Esophagus (tissue), 2 donors: Measurements from ENCODE around the gene HOXA9. TPM values are rescaled to one million over a fixed set of nuclear protein-coding genes. Genes with fewer than 3 reads are reported as not detected.
A peak's percentile ranks its signal among the peaks of the same experiment; 100 is the strongest.

Experiments used
- H3K27ac ChIP-seq, 2 donors: one replicate each; pipeline ENCODE4 v1.5.1; 2013; ENCODE audit warnings: low read depth in 2 of 2, mild to moderate bottlenecking in 2 of 2, inconsistent platforms in 1 of 2, low read length in 1 of 2, moderate library complexity in 1 of 2
- H3K27me3 ChIP-seq, 2 donors: one replicate each; pipeline ENCODE4 v1.6.1; 2013; ENCODE audit warnings: low read length in 2 of 2, control low read depth in 1 of 2, mild to moderate bottlenecking in 1 of 2; ENCODE audit not compliant: insufficient read depth in 2 of 2, control insufficient read depth in 1 of 2
- H3K36me3 ChIP-seq, 2 donors: one replicate each; pipeline ENCODE4 v1.6.1; 2013; ENCODE audit warnings: low read length in 1 of 2; ENCODE audit not compliant: control insufficient read depth in 2 of 2, insufficient read depth in 2 of 2
- H3K4me1 ChIP-seq, 2 donors: one replicate each; pipeline ENCODE4 v1.6.1; 2013; ENCODE audit warnings: low read length in 1 of 2; ENCODE audit not compliant: control insufficient read depth in 2 of 2, insufficient read depth in 2 of 2
- H3K4me3 ChIP-seq, 2 donors: one replicate each; pipeline ENCODE4 v1.5.1; 2013; ENCODE audit warnings: low read length in 2 of 2, mild to moderate bottlenecking in 2 of 2, low read depth in 1 of 2, moderate library complexity in 1 of 2
- H3K9me3 ChIP-seq, 2 donors: one replicate each; pipeline ENCODE4 v1.6.1; 2013; ENCODE audit warnings: mild to moderate bottlenecking in 2 of 2, low read depth in 1 of 2, low read length in 1 of 2, moderate library complexity in 1 of 2; ENCODE audit not compliant: control insufficient read depth in 2 of 2, insufficient read depth in 1 of 2
- WGBS, 2 donors: extraction: QIAGEN DNeasy Blood & Tissue Kit; methylation state at CpG; one replicate each; pipeline ENCODE4 v1.1.7; 2013; 5-methylcytosine and 5-hydroxymethylcytosine counted together
- polyA plus RNA-seq, 2 donors: library from polyadenylated mRNA; stranded (reverse); fragments of 200-250 nt; gene quantifications; one replicate each; pipeline ENCODE4 v1.2.3, GENCODE V29; 2013
- donor health status: healthy with polysubstance abuse.
- donor health status: Bipolar disorder and iron deficiency.

The HOXA9 gene
- polyA plus RNA-seq, 2 donors = 0.49 TPM

- H3K36me3 ChIP-seq = no peaks in the 10 kb centered on the region
- H3K9me3 ChIP-seq = no peaks in the 10 kb centered on the region
- 24 to 34% methylated on average over 28 of the region's 28 CpGs for WGBS, 2 donors
- H3K27me3 ChIP-seq = no peaks in the 10 kb centered on the region
- peak overlapping the region; percentile 84 to 85 for H3K4me3 ChIP-seq
- peak overlapping the region; percentile 92 to 93 for H3K27ac ChIP-seq
- H3K4me1 ChIP-seq = peaks cover 0 to 3% of the 10 kb centered on the region in 2 donors
Measured at GRCh38 chr7:27128776-27129728, 36.3 kb downstream of the HOXA9 start.

- Histone ChIP-seq H3K27me3 (no peaks in the 10 kb centered on the region), H3K4me3 (peak overlapping the region in 1 of 2 donors; percentile 85), H3K9me3 (no peaks in the 10 kb centered on the region), H3K4me1 (peaks cover 0 to 3% of the 10 kb centered on the region in 2 donors), H3K36me3 (no peaks in the 10 kb centered on the region), H3K27ac (peak overlapping the region; percentile 52 to 70)
- WGBS, 2 donors = 26 to 32% methylated on average over 2 of the region's 2 CpGs
Measured at GRCh38 chr7:27128034-27128433, 37.3 kb downstream of the HOXA9 start.

- H3K4me1 ChIP-seq = peaks cover 0 to 3% of the 10 kb centered on the region in 2 donors
- 16 to 26% methylated on average over 3 of the region's 3 CpGs for WGBS, 2 donors
- H3K27ac ChIP-seq = peak overlapping the region in 1 of 2 donors; percentile 36
- no peaks in the 10 kb centered on the region for H3K9me3 ChIP-seq
- no peaks in the 10 kb centered on the region for H3K27me3 ChIP-seq
- no peak overlapping the region for H3K4me3 ChIP-seq
- no peaks in the 10 kb centered on the region for H3K36me3 ChIP-seq
Measured at GRCh38 chr7:27126596-27127327, 38.6 kb downstream of the HOXA9 start.

- WGBS, 2 donors = 36 to 41% methylated on average over 5 of the region's 5 CpGs
- Histone ChIP-seq H3K4me3 (no peak overlapping the region), H3K4me1 (no peaks in the 10 kb centered on the region), H3K27ac (peak overlapping the region; percentile 36 to 37), H3K36me3 (no peaks in the 10 kb centered on the region), H3K27me3 (no peaks in the 10 kb centered on the region), H3K9me3 (no peaks in the 10 kb centered on the region)
Measured at GRCh38 chr7:27125986-27126394, 39.3 kb downstream of the HOXA9 start.

- 48 to 52% methylated on average over 8 of the region's 8 CpGs for WGBS, 2 donors
- H3K36me3 ChIP-seq = no peaks in the 10 kb centered on the region
- no peak overlapping the region for H3K4me3 ChIP-seq
- no peaks in the 10 kb centered on the region for H3K27me3 ChIP-seq
- H3K27ac ChIP-seq = peak overlapping the region; percentile 37 to 43
- no peaks in the 10 kb centered on the region for H3K9me3 ChIP-seq
- H3K4me1 ChIP-seq = no peaks in the 10 kb centered on the region
Measured at GRCh38 chr7:27124902-27125689, 40.2 kb downstream of the HOXA9 start.

GRCh38 chr7:27124096-27124901 is 41.0 kb downstream of the HOXA9 start:
- no peaks in the 10 kb centered on the region for H3K4me1 ChIP-seq
- H3K4me3 ChIP-seq = peak overlapping the region; percentile 12 to 60

GRCh38 chr7:27123477-27124053 is 41.8 kb downstream of the HOXA9 start:
- Histone ChIP-seq H3K27me3 (no peaks in the 10 kb centered on the region), H3K27ac (peak overlapping the region; percentile 83 to 86), H3K4me3 (peak overlapping the region; percentile 22 to 60), H3K9me3 (no peaks in the 10 kb centered on the region), H3K36me3 (no peaks in the 10 kb centered on the region), H3K4me1 (peaks cover 0 to under 1% of the 10 kb centered on the region in 2 donors)
- WGBS, 2 donors = 44 to 54% methylated on average over 25 to 26 of the region's 26 CpGs

More at GRCh38 chr7:27124096-27124901, 41.0 kb downstream of the HOXA9 start:
- H3K27ac ChIP-seq = peak overlapping the region; percentile 83 to 86
- 37 to 45% methylated on average over 43 of the region's 43 CpGs for WGBS, 2 donors
- H3K27me3 ChIP-seq = no peaks in the 10 kb centered on the region
- H3K36me3 ChIP-seq = no peaks in the 10 kb centered on the region
- no peaks in the 10 kb centered on the region for H3K9me3 ChIP-seq

GRCh38 chr7:27123007-27123476 is 42.3 kb downstream of the HOXA9 start:
- Histone ChIP-seq H3K4me3 (peak overlapping the region; percentile 22 to 60), H3K4me1 (peaks cover 0 to 2% of the 10 kb centered on the region in 2 donors), H3K27me3 (no peaks in the 10 kb centered on the region), H3K36me3 (no peaks in the 10 kb centered on the region), H3K27ac (peak overlapping the region; percentile 83 to 86), H3K9me3 (no peaks in the 10 kb centered on the region)
- 31 to 33% methylated on average over 14 of the region's 14 CpGs for WGBS, 2 donors
